ENCODE data around the gene NF1. TPM values are rescaled to one million over a fixed set of nuclear protein-coding genes. Genes with fewer than 3 reads are reported as not detected.
"Not testable (repeated sequence)": the region's sequence is repeated elsewhere in the genome, so short reads cannot be mapped to it uniquely, and the experiment has no call there.

Gene NF1
- total RNA-seq, 1 experiment from 2014 or later: 35.4 TPM

DNA sequence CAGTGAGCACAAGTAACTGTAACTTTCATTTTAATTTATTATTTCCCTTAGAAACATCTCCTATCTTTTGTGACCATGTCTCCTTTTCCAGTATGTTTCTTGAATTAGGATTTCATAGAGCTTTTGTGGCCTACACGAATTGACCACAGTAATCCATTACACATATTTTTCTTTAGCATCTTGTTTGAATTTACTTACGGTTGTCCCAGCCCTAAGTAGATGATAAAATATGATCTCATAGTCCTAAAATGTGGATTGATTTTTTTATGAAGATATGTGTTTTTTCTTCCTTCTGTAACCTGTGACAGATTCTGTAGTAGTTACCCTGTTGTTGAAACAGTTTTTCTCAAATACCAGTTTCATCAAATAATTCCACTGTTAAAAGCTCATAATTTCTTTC is 61.5 kb downstream of the NF1 start:
- Mint-ChIP-seq H3K4me1 (peaks cover 3% of the 10 kb centered on the region; the same call in 1 of the 2 replicates), H3K4me3 (no peak overlapping the region), H3K27ac (peak overlapping the region; percentile 39), H3K36me3 (peaks cover 6% of the 10 kb centered on the region), H3K27me3 (ENCODE audit: low read depth) (no peaks in the 10 kb centered on the region), H3K9me3 (peaks cover 6% of the 10 kb centered on the region; the same call in 1 of the 2 replicates)
- POLR2A ChIA-PET: no interaction called here
- no peak for TF ChIP-seq ZNF281 (CRISPR knock-in tag; IDR thresholded peaks at IDR 0.05)
- no peak for TF ChIP-seq IRF1 (CRISPR knock-in tag; IDR thresholded peaks at IDR 0.05)
- no peak for TF ChIP-seq MXD4 (CRISPR knock-in tag; IDR thresholded peaks at IDR 0.05; ENCODE audit: borderline replicate concordance)
- TF ChIP-seq NFYB (CRISPR knock-in tag; conservative IDR thresholded peaks at IDR 0.05; ENCODE audit: low read depth): no peak
- no peak for TF ChIP-seq MYBL2 (CRISPR knock-in tag; IDR thresholded peaks at IDR 0.05)
- TF ChIP-seq GTF2I (CRISPR knock-in tag; conservative IDR thresholded peaks at IDR 0.05): no peak
- no peak for TF ChIP-seq ATF3 (CRISPR knock-in tag; conservative IDR thresholded peaks at IDR 0.05)
- TF ChIP-seq JAZF1 (CRISPR knock-in tag; IDR thresholded peaks at IDR 0.05): no peak
- no peak for TF ChIP-seq IRF2 (CRISPR knock-in tag; IDR thresholded peaks at IDR 0.05; ENCODE audit: borderline replicate concordance, low read depth)
- no peak for TF ChIP-seq TEAD4 (CRISPR knock-in tag; IDR thresholded peaks at IDR 0.05)
- TF ChIP-seq, protein P1, sequence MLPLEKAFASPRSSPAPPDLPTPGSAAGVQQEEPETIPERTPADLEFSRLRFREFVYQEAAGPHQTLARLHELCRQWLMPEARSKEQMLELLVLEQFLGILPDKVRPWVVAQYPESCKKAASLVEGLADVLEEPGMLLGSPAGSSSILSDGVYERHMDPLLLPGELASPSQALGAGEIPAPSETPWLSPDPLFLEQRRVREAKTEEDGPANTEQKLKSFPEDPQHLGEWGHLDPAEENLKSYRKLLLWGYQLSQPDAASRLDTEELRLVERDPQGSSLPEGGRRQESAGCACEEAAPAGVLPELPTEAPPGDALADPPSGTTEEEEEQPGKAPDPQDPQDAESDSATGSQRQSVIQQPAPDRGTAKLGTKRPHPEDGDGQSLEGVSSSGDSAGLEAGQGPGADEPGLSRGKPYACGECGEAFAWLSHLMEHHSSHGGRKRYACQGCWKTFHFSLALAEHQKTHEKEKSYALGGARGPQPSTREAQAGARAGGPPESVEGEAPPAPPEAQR (CRISPR knock-in tag; IDR thresholded peaks at IDR 0.05): no peak
- TF ChIP-seq USF1 (CRISPR knock-in tag; IDR thresholded peaks at IDR 0.05): no peak
- no peak for TF ChIP-seq FOXP4 (CRISPR knock-in tag; IDR thresholded peaks at IDR 0.05)
- no peak for TF ChIP-seq ZNF121 (CRISPR knock-in tag; IDR thresholded peaks at IDR 0.05)
- no peak for TF ChIP-seq ZNF317 (CRISPR knock-in tag; IDR thresholded peaks at IDR 0.05; ENCODE audit: borderline replicate concordance, low read depth)
- TF ChIP-seq HMGA2 (CRISPR knock-in tag; IDR thresholded peaks at IDR 0.05): no peak
- DNase-seq (ENCODE audit: low spot score): no peak
- no peak for ATAC-seq
- CTCF ChIA-PET: no interaction called here

DNA sequence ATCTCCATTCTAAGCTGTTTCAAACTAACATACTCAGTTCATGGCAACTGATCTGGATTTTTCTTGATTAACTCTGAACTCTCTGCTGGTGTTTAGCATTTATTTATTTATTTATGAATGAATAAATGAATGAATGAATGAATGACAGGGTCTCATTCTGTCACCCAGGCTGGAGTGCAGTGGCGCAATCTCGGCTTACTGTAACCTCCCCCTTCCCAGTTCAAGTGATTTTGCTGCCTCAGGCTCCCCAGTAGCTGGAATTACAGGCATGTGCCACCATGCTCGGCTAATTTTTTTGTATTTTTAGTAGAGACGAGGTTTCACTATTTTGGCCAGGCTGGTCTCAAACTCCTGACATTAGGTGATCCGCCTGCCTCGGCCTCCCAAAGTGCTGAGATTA is 62.1 kb downstream of the NF1 start:
- H3K27me3 Mint-ChIP-seq (ENCODE audit: low read depth); ATAC-seq; H3K36me3 Mint-ChIP-seq; H3K4me3 Mint-ChIP-seq; H3K4me1 Mint-ChIP-seq; POLR2A ChIA-PET; H3K9me3 Mint-ChIP-seq; DNase-seq (ENCODE audit: low spot score); CTCF ChIA-PET: not testable (repeated sequence)
- peak overlapping the region; percentile 39; the same call in 1 of the 2 replicates for H3K27ac Mint-ChIP-seq
